Stomach (tissue), 4 donors: ENCODE measurements around the gene SLC39A1.
"Not testable (repeated sequence)": the region's sequence is repeated elsewhere in the genome, so short reads cannot be mapped to it uniquely, and the experiment has no call there.

Experiments
- POLR2A ChIP-seq, 4 donors: fragments of 450-650 bp; IDR thresholded peaks; one replicate each; pipeline ENCODE4 v1.6.1; 2016; ENCODE audit warnings: antibody characterized with exemption in 4 of 4, control low read depth in 2 of 4, mild to moderate bottlenecking in 1 of 4, moderate library complexity in 1 of 4
- TF ChIP-seq, protein P1 (sequence below), 7 experiments: fragments of 450-650 bp in 4 of 7; fragments of 200-600 bp in 3 of 7; sonication (generic) in 3 of 7; IDR thresholded peaks; one replicate each; pipeline ENCODE4 v1.5.1; 2016 to 2019; ENCODE audit warnings: antibody characterized with exemption in 7 of 7, control low read depth in 2 of 7, mild to moderate bottlenecking in 1 of 7

GRCh38 chr1:153996882-153997281, 33.5 kb upstream of the SLC39A1 start:
- TF ChIP-seq, protein P1, sequence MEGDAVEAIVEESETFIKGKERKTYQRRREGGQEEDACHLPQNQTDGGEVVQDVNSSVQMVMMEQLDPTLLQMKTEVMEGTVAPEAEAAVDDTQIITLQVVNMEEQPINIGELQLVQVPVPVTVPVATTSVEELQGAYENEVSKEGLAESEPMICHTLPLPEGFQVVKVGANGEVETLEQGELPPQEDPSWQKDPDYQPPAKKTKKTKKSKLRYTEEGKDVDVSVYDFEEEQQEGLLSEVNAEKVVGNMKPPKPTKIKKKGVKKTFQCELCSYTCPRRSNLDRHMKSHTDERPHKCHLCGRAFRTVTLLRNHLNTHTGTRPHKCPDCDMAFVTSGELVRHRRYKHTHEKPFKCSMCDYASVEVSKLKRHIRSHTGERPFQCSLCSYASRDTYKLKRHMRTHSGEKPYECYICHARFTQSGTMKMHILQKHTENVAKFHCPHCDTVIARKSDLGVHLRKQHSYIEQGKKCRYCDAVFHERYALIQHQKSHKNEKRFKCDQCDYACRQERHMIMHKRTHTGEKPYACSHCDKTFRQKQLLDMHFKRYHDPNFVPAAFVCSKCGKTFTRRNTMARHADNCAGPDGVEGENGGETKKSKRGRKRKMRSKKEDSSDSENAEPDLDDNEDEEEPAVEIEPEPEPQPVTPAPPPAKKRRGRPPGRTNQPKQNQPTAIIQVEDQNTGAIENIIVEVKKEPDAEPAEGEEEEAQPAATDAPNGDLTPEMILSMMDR (IDR thresholded peaks at IDR 0.05) = not testable (repeated sequence)
- not testable (repeated sequence) for TF ChIP-seq POLR2A (IDR thresholded peaks at IDR 0.05)
